ENCODE data around the gene GCLC.
A peak's percentile ranks its signal among the peaks of the same experiment; 100 is the strongest.
"Not testable (repeated sequence)": the region's sequence is repeated elsewhere in the genome, so short reads cannot be mapped to it uniquely, and the experiment has no call there.

GCLC gene

GRCh38 chr6:53556986-53557715 is 12.2 kb upstream of the GCLC start:
- no peak for DNase-seq

- DNase-seq: not testable (repeated sequence)
These were observed 8.7 kb upstream of the GCLC start for GRCh38 chr6:53553600-53553999.

DNA sequence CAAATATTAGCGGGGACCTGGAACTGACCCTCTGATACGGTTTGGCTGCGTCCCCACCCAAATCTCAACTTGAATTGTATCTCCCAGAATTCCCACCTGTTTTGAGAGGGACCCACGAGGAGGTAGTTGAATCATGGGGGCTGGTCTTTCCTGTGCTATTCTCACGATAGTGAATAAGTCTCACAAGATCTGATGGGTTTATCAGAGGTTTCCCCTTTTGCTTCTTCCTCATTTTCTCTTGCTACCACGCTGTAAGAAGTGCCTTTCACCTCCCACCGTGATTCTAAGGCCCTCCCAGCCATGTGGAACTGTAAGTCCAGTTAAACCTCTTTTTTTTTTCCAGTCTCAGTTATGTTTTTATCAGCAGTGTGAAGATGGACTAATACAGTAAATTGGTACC is 6.8 kb upstream of the GCLC start:
- DNase-seq: not testable (repeated sequence)

DNA sequence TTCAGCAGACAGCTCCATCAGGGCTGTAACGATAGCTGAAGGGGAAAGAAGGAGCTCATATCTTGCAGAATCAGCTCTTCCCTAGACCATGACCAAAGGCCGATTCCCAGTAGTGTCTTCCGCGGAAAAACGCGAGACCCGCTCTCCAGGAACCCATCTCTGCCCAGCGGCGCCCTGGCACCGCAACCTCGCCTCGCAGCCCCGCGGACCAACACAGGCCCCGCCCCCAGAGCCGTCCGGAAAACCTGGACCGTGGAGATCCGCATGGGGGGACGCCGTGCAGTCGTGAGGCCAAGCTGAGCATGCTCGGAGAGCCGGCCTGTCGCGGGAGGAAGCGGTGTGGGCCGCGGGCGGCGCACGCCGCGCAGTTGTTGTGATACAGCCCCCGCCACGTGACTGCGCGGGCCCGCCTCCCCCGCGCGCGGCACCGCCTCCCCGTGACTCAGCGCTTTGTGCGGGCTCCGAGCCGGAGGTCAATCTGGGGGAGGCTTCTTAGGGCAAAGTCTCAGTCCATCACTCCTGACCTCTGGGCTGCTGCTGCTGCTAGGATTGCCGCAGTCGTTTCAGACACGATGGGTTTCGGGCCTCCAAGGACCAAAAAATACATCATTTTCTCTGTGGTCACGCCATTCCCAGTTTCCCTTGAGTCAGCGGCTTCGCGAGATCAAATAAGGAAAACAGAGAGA is 3.1 kb upstream of the GCLC start:
- DNase-seq: peak; percentile 98

DNA sequence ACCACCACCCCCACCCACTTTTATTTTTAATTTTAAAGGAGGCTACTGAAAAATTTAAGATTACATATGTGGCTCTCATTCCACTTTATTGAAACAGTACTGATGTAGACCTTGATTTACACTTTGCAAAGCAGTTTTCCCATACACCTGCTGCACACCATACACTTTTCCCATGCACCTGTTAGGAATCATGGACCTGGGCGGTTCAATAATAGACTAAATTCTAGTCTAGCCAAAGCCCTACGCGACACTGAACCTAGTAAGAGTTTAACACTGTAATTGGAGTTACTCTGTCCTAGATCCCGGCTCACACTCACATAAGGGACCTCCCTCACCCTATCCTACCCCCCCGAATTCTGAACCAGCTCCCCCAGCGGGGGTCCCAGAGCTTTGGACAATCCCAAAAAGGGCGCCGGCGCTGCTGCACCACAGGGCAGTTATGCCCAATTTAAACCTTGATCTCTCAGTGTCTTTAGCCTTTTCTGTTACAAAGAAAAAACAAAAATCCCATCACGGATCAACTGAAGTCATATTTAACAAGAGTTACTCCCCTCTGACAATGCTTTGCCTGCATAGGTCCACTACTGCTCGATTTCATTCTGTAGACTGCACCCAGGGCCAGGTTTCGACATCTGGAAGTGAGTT is 2.4 kb upstream of the GCLC start:
- no peak for DNase-seq

DNA sequence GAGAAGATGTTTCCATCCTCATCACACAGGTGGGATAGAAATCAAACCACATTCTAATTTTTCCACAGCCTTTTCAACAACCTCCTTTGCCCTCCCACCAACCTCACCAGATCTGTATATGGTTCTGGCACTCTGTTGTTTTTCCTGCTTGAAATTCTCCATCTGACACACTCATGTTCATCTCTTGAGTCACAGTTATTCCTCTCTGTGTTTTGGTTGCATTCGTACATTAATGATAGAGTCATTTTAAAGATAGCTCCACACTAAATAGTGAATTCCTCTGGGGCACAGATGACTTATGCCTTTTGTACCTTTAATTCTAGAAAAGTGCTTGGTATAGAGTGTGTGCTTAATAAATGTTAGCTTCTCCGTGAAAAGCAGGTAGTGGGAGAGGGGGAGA is 1.4 kb upstream of the GCLC start:
- DNase-seq: no peak

- DNase-seq: no peak
These were observed 758 bp downstream of the GCLC start for GRCh38 chr6:53544217-53544469.

- DNase-seq: no peak
These were observed 1.3 kb downstream of the GCLC start for GRCh38 chr6:53543359-53544216.

GRCh38 chr6:53541900-53542299 is 3.0 kb downstream of the GCLC start:
- no peak for DNase-seq

- no peak for DNase-seq
These were observed 4.7 kb downstream of the GCLC start for GRCh38 chr6:53540129-53540692.

DNA sequence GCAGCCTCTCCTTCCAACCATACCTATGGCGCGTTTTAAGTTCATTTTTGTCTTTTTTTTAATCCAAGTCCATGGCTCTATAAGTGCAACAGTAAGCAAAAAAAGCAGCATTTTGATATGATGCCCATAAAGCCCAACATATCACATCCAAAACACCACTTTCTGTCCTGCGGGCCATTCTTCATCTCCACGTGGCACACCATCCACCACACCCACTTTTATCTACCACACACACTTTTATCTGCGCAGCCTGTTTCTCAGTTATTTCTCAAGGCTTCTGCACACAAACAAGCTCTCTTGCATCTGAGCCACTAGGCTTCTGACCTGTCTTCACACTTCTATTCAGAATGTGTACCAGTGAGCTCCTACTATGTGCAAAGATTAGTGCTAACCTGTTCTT is 5.3 kb downstream of the GCLC start:
- no peak for DNase-seq

DNA sequence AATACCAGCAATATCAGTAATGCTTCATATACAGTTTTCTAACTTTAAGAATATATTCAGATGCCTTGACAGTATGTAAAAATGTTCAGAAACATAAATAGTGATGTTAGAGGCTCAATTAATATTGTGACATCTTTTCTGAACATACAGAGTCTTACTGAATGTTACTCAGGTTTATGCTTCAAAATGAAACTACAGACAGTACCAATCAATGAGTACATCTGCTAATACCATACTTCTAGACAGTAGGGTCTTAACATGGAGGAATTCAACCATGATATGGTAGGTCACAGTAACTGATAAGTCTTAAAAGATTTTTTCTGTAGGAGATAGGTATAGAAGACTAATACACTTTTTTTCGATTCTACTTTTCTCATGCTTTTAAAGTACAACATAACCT is 8.3 kb downstream of the GCLC start:
- no peak for DNase-seq

DNA sequence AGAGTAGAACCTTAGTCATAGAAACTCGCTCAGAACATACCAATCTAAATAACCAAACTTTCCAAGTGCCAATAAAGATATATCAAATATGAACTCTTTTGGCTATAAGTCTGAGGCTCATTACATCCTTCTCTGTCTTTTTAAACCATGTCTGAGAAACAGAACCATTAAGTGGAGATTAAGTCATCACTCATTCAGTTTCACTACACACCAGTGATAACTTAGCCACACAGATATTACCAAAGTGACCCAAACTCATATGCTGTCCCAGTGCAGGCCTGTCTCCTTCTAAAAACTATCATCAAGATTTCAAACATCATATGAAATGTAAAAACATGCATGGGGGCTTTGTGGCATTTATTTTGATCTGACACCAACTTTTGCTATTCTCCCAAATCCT is 12.0 kb downstream of the GCLC start:
- no peak for DNase-seq

GRCh38 chr6:53532061-53532797 is 12.7 kb downstream of the GCLC start:
- DNase-seq: no peak

DNA sequence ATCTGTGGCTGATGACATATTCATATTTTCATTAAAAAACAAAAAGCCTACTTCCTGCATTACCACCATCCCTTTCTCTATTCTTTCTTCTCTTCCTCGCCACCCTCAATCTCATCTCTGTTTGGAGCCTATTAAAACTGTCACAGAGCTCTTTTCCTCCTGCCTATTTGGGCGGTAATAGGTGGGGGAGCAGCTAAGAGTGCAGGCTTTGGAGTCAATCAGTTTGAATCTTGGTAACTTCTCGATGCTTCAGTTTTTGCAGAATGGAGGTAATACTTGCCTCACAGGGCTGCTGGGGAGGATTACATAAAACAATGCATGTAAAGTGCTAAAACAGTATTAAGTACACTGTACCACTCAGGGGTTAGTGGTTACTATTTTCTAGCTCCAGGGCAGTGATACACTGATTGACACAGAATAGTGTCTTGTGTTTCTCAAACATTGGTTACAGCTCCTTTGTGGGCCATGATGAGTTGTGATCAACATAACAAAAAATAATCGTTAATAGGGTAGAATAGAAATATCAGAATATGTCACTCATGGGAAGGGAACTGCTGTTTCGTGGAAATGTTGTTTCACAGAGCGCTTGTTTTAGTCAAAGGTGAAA is 14.0 kb downstream of the GCLC start:
- DNase-seq: no peak

DNA sequence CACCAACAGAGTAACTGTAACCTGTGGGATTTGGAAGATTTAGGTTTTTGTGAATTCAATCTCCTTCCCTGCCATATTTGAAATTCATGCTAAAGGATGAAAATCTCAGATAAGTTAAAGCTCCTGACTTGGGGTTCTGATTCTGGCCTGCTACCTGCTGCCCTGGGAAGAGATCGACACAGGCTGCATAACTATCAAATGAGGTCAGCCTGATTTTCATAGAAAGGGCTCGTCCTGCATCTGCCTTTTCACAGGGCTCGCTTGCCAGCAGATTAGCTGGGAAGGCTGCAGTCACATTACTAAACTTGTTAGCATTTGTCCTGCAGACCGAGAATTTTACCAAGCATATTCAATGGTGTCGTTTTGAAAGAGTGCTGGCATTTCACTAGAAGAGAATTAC is 14.6 kb downstream of the GCLC start:
- DNase-seq: no peak

DNA sequence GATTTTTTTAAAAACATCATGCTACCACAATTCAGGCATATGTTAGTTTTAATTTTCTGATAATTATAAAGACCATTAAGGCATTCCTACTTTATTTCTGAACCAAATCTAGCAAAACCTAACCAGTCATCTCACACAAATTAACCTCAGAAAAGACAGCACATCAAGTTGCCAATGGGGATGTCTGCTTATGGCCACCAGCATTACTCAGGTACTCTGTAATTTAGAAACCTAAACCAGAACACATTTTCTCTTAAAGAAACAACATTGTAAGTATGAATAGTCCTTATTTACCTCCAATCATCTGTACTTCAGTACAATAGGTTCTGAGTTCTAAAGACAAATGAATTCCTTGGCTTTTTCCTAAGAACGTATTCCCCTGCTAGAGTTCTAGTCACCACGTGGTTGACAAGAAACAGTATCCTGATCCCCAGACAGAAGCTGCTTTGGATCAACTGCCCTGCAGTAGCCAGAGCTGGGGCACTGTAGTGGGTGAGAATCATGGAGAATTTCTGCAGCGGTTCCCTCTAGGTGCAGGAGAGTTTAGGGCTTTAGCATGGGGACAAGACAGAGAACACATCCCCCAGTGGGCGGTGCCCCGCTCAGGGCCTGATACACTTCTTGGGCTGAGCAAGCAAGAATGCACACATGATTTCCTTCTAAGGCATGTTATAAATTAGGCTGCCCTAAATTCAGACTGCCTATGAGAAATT is 15.4 kb downstream of the GCLC start:
- DNase-seq: no peak

DNA sequence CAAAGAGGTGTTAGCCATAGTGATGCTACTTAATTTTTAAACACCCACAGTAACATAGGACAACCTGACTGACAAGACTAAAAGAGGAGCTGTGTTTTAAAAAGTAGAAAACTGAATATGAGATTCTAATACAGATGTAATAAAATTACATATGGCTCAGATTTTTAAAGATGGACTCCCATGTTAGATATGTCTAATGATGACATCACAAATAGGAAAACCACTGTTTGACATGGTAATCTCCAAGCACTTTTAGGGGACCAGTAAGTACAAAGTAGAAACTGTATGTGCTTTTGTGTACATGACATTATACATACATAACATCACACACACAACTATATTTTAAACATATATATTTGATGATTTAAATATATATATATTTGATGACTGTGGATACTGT is 16.8 kb downstream of the GCLC start:
- no peak for DNase-seq

DNA sequence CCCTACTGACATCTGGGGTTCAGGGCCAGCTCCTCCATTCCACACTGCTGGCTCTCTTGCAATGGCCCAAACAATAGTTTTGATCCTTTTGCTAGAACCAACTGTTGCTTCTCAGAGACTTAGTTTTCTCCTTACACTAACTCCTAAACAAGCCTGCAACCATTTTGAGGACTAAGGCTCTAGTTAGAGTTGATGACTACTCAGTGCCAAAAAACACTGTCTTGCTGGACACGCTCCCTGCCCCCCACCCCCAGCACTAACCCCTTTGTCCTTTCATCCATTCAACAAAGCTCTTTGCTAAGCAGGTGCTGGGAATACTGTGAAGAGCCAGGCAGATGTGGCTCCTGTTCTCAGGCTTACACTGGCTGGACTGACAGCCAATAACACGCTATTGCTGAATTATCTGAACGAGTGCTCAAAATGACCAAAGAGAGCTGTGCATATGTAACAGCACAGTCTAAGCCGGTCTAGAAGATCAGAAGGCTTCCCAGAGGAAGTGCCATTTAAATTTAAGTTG is 17.6 kb downstream of the GCLC start:
- DNase-seq: no peak

DNA sequence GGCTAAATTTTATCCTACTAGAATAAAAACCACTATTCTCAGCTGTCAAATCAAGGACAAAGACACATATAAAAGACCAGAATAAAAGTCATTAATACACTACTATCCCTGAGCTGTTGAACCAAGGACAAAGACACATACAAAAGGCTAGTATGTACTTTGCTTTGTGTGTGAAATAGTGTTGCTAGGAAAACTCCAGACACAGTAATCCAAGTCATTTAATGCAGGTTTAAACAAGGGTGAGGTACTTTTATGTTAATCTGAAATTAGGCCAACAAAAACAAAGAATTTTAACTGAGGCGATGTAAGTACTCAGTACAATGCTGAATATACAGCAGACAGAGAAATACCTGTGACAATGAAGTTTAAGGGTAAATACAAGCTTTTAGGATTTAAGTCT is 18.9 kb downstream of the GCLC start:
- no peak for DNase-seq

GRCh38 chr6:53524455-53524815 is 20.5 kb downstream of the GCLC start:
- no peak for DNase-seq

Data from GDM1 (cell line).